GM11168 (cell line): ENCODE measurements around the gene ALDH7A1.
"Not testable (repeated sequence)": the region's sequence is repeated elsewhere in the genome, so short reads cannot be mapped to it uniquely, and the experiment has no call there.

Experiments used
- in situ Hi-C: fragments of 300-500 bp; cut with MboI; formaldehyde crosslinking; loops from one replicate; pipeline ENCODE4 v1.12.0; 2022; ENCODE audit warnings: low sequenced_read_pairs; ENCODE audit not compliant: unreplicated experiment

ALDH7A1 gene

GRCh38 chr5:126594748-126595485 is at the start of gene ALDH7A1:
ALDH7A1 (minus strand) TSS chr5:126595219; CDS start chr5:126595198, 21 bp downstream.
- in situ Hi-C loops = no loop called here

DNA sequence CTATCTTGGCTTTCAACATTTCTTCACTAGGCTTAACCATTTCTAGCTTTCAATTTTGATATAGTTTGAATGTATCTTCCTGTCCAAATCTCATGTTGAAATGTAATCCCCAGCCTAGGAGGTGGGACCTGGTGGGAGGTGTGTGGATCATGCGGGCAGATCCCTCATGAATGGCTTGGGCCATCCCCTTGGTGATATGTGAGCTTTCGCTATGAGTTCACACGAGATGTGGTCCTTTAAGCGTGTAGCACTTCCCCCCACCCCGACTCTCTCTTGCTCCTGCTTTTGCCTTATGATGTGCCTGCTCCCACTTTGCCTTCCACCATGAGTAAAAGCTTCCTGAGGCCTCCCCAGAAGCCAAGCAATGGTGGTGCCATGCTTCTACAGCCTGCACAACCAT is 46.4 kb upstream of the ALDH7A1 start:
- in situ Hi-C loops = no loop called here

DNA sequence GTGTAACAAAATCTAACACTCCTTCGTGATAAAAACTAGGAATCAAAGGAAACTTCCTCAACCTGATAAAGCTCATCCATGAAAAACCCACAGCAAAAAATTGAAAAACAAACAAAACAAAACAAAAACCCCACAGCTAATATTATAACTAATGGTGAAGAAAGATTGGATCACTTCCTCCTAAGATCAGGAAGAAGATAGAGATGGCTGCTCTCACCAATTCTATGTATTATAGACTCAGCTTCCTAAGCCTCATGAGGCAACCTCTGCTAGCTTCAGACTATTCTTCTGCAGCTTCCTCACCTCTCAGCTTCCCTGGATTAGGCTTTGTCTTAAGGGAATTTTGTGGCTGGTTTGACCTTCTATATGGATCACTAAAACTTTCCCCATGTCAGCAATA is 45.8 kb upstream of the ALDH7A1 start:
- in situ Hi-C loops = no loop called here

- in situ Hi-C loops = no loop called here
Observed at GRCh38 chr5:126636956-126637355, 41.9 kb upstream of the ALDH7A1 start.

GRCh38 chr5:126635585-126635984 is 40.6 kb upstream of the ALDH7A1 start:
- in situ Hi-C loops = no loop called here

- in situ Hi-C loops = no loop called here
Observed at GRCh38 chr5:126633552-126633951, 38.5 kb upstream of the ALDH7A1 start.

GRCh38 chr5:126631920-126632319 is 36.9 kb upstream of the ALDH7A1 start:
- in situ Hi-C loops = no loop called here

DNA sequence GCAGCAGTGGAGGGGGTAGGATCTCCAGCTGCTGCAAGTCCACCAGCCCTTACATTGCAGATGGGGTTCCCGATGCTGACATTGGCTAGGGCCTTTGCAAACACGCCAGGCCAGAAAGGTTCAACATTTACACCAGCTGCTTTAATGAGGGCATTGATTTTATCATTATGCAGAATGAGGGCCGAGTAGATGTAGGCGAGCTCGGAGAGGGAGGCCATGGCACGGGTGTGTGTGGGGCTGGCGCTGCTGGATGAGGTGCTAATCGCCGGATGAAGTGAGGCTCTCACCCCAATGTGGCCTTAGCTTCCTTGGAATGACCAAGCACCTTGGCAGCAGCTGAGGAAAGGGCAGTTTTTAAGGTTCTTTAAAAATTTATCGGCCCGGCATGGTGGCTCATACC is 33.1 kb upstream of the ALDH7A1 start:
- in situ Hi-C loops = no loop called here

DNA sequence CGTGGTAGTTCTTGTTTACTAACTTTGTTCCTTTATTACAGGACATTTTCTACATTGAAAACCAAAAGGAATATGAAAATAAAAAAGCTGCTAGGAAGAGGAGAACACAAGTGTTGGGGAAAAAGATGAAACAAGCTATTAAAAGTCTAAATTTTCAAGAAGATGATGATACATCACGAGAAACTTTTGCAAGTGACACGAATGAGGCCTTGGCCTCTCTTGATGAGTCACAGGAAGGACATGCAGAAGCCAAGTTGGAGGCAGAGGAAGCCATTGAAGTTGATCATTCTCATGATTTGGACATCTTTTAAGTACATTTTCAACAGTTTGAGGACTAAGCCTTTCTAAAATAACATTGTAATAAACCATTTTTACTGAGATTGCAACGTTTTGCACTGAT is 29.5 kb upstream of the ALDH7A1 start:
- in situ Hi-C loops = no loop called here

- in situ Hi-C loops = no loop called here
Observed at GRCh38 chr5:126619781-126620180, 24.8 kb upstream of the ALDH7A1 start.

- in situ Hi-C loops = not testable (repeated sequence)
Observed at GRCh38 chr5:126617603-126618002, 22.6 kb upstream of the ALDH7A1 start.

- in situ Hi-C loops = no loop called here
Observed at GRCh38 chr5:126615286-126615685, 20.3 kb upstream of the ALDH7A1 start.

DNA sequence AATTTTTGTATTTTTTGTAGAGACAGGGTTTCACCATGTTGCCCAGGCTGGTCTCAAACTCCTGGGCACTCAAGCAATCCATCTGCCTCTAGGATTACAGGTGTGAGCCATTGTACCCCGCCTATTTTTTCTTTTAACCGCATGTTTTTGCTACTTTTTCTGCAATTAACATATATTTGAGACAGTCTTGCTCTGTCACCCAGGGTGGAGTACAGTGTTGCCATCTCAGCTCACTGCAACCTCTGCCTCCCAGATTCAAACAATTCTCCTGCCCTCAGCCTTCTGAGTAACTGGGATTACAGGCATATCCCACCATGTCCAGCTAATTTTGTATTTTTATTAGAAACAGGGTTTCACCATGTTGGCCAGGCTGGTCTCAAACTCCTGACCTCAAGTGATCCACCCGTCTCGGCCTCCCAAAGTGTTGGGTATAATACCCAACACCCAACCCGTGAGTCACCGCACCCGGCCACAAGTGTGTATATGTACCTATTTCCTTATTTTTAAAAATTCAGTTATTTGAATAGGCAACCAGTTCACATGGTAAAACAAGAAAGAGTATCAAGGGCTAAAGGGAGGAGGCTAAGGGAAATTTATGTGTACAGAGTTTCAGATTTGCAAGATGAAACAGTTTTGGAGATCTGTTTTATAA is 19.0 kb upstream of the ALDH7A1 start:
- in situ Hi-C loops = no loop called here

- in situ Hi-C loops = no loop called here
Observed at GRCh38 chr5:126610616-126611015, 15.6 kb upstream of the ALDH7A1 start.

- in situ Hi-C loops = no loop called here
Observed at GRCh38 chr5:126610160-126610559, 15.1 kb upstream of the ALDH7A1 start.

GRCh38 chr5:126605525-126605924 is 10.5 kb upstream of the ALDH7A1 start:
- in situ Hi-C loops = no loop called here

GRCh38 chr5:126603402-126603991 is 8.5 kb upstream of the ALDH7A1 start:
- in situ Hi-C loops = no loop called here

- in situ Hi-C loops = no loop called here
Observed at GRCh38 chr5:126600631-126601511, 5.9 kb upstream of the ALDH7A1 start, which contains the start of gene PHAX. PHAX (plus strand) TSS chr5:126600947; CDS start chr5:126600963, 16 bp downstream.

DNA sequence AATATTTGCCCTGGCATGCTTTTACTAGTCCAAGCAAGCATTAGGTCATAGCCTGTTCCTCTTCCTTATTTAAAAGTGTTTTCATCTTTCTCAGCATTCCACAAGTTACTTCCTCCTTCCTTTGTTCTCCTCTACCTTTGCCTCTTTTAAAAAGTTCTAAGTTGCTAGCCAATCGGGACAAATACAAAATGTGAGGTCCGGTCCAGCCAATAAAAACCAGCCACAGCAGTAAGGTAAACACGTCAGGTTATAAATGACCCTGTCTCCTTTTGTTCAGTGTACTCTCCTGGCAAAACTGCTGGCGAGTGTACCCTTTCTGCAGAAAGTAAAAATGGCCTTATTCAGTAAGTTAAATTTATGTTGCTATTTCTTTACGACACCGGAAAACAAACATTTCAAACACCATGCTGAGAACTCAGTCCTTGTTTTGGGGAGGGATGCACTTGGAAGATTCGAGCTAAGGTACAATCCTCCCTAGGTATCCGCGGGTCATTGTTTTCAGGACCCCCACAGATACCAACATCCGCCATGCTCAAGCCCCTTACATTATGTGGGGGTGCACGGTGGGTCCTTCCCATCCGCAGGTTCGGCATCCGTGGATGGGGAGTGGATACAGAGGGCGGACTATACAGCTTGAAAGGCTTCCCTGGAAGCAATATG is 5.1 kb upstream of the ALDH7A1 start:
- in situ Hi-C loops = not testable (repeated sequence)

GRCh38 chr5:126599499-126599898 is 4.5 kb upstream of the ALDH7A1 start:
- in situ Hi-C loops = no loop called here
